ENCODE results near the gene TCOF1. TPM values are rescaled to one million over a fixed set of nuclear protein-coding genes. Genes with fewer than 3 reads are reported as not detected.

The TCOF1 gene
- total and polyA plus RNA-seq, 11 donors, result 11.9 to 29.9 (median 16.0) TPM

- ATAC-seq (no peak), DNase-seq (peak in 1 of 5 donors; percentile 6)
- H3K9me3 ChIP-seq, result no peaks in the 10 kb centered on the region
- intact Hi-C loops (cut with DNase I), result no loop called here
- no peak overlapping the region for H3K4me3 ChIP-seq
- H3K4me1 ChIP-seq, result peaks cover 0 to 4% (median 0%) of the 10 kb centered on the region in 12 donors
- 92 to 94% (median 93%) methylated on average over 9 of the region's 9 CpGs for WGBS, 4 donors
- H3K36me3 ChIP-seq, result peaks cover 3 to 86% (median 75%) of the 10 kb centered on the region in 9 donors
- H3K27me3 ChIP-seq, result no peaks in the 10 kb centered on the region
- no peak for TF ChIP-seq POLR2A (IDR thresholded peaks at IDR 0.05)
- TF ChIP-seq, protein P1, sequence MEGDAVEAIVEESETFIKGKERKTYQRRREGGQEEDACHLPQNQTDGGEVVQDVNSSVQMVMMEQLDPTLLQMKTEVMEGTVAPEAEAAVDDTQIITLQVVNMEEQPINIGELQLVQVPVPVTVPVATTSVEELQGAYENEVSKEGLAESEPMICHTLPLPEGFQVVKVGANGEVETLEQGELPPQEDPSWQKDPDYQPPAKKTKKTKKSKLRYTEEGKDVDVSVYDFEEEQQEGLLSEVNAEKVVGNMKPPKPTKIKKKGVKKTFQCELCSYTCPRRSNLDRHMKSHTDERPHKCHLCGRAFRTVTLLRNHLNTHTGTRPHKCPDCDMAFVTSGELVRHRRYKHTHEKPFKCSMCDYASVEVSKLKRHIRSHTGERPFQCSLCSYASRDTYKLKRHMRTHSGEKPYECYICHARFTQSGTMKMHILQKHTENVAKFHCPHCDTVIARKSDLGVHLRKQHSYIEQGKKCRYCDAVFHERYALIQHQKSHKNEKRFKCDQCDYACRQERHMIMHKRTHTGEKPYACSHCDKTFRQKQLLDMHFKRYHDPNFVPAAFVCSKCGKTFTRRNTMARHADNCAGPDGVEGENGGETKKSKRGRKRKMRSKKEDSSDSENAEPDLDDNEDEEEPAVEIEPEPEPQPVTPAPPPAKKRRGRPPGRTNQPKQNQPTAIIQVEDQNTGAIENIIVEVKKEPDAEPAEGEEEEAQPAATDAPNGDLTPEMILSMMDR (IDR thresholded peaks at IDR 0.05), result no peak
- H3K27ac ChIP-seq, result no peak overlapping the region
Observed at GRCh38 chr5:150364004-150364403, 6.5 kb downstream of the TCOF1 start.

DNA sequence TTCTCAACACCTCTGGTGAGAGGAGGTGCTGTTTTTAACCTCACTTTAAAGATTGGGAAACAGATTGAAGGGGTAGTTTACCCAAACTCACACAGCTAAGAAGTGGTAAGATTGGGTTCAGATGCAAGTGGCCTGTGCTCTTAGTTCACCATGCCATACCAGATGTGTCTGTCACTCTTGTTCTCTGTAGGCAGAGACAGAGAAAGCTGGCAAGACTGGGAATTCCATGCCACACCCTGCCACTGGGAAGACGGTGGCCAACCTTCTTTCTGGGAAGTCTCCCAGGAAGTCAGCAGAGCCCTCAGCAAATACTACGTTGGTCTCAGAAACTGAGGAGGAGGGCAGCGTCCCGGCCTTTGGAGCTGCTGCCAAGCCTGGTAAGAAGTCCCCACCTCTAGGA lies 11.0 kb downstream of the TCOF1 start:
- intact Hi-C loops (cut with DNase I), result no loop called here
- Histone ChIP-seq H3K36me3 (peaks cover 6 to 96% (median 93%) of the 10 kb centered on the region in 9 donors), H3K27ac (no peak overlapping the region), H3K4me1 (no peaks in the 10 kb centered on the region), H3K4me3 (no peak overlapping the region), H3K27me3 (no peaks in the 10 kb centered on the region), H3K9me3 (no peaks in the 10 kb centered on the region)
- DNase-seq, result no peak
- no peak for ATAC-seq
- TF ChIP-seq POLR2A (IDR thresholded peaks at IDR 0.05), result no peak
- TF ChIP-seq, protein P1 (IDR thresholded peaks at IDR 0.05), result no peak
- WGBS, 4 donors, result 91 to 94% (median 93%) methylated on average over 4 of the region's 4 CpGs; no CpG with 5 or more reads in 1 of the 4 donors

- WGBS, 4 donors, result 89 to 97% (median 95%) methylated on average over 6 of the region's 6 CpGs
- intact Hi-C loops (cut with DNase I), result no loop called here
- Histone ChIP-seq H3K27me3 (no peaks in the 10 kb centered on the region), H3K4me3 (no peak overlapping the region), H3K4me1 (no peaks in the 10 kb centered on the region), H3K9me3 (no peaks in the 10 kb centered on the region), H3K36me3 (peaks cover 4 to 100% (median 100%) of the 10 kb centered on the region in 9 donors), H3K27ac (peak overlapping the region in 1 of 12 donors; percentile 62)
- DNase-seq, result no peak
- no peak for ATAC-seq
- TF ChIP-seq POLR2A (IDR thresholded peaks at IDR 0.05), result no peak
- TF ChIP-seq, protein P1 (IDR thresholded peaks at IDR 0.05), result no peak
Observed at GRCh38 chr5:150372639-150373038, 15.1 kb downstream of the TCOF1 start.

DNA sequence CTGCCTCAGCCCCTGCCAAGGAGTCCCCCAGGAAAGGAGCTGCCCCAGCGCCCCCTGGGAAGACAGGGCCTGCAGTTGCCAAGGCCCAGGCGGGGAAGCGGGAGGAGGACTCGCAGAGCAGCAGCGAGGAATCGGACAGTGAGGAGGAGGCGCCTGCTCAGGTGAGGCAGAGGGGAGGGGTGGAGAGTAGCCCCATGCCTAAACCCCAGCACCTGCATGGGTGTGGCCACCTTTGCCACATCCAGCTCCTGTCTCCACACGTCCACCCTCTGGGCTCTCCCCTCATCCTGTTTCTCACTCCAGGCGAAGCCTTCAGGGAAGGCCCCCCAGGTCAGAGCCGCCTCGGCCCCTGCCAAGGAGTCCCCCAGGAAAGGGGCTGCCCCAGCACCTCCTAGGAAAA lies 17.2 kb downstream of the TCOF1 start:
- ATAC-seq (no peak), DNase-seq (no peak)
- Histone ChIP-seq H3K27me3 (no peaks in the 10 kb centered on the region), H3K4me1 (no peaks in the 10 kb centered on the region), H3K9me3 (no peaks in the 10 kb centered on the region), H3K4me3 (no peak overlapping the region), H3K27ac (no peak overlapping the region), H3K36me3 (peaks cover 3 to 100% (median 100%) of the 10 kb centered on the region in 9 donors)
- WGBS, 4 donors, result 93 to 97% (median 95%) methylated on average over 11 of the region's 11 CpGs
- intact Hi-C loops (cut with DNase I), result no loop called here
- TF ChIP-seq, protein P1 (IDR thresholded peaks at IDR 0.05), result no peak
- TF ChIP-seq POLR2A (IDR thresholded peaks at IDR 0.05), result no peak
